Effector memory CD8-positive, alpha-beta T cell (primary cell): ENCODE results near the gene TIAM2.

Experiments used
- ATAC-seq: fragments of 150-1000 bp; cut with Tn5 transposase; replicated peaks from 2 replicates; pipeline ENCODE4 v1.10.0; 2021; ENCODE audit warnings: mild to moderate bottlenecking, moderate library complexity
- DNase-seq, 3 experiments: peaks; one replicate each; pipeline ENCODE4 v3.0.0; 2021
- H3K27ac Mint-ChIP-seq, 2 donors: one replicate each; pipeline ENCODE4 v1.8.0; 2022; ENCODE audit warnings: mild to moderate bottlenecking in 2 of 2, mixed read lengths in 2 of 2, moderate library complexity in 2 of 2
- H3K27me3 Mint-ChIP-seq, 2 donors: one replicate each; pipeline ENCODE4 v1.8.0; 2022; ENCODE audit warnings: mixed read lengths in 2 of 2
- H3K36me3 Mint-ChIP-seq: one replicate; pipeline ENCODE4 v1.8.0; 2022; ENCODE audit warnings: mild to moderate bottlenecking, moderate library complexity, mixed read lengths; ENCODE audit not compliant: insufficient read depth
- H3K4me1 Mint-ChIP-seq, 2 donors: one replicate each; pipeline ENCODE4 v1.8.0; 2022; ENCODE audit warnings: low read depth in 2 of 2, mixed read lengths in 2 of 2
- H3K4me3 Mint-ChIP-seq, 2 donors: one replicate each; pipeline ENCODE4 v1.8.0; 2022; ENCODE audit warnings: mild to moderate bottlenecking in 2 of 2, mixed read lengths in 2 of 2, moderate library complexity in 2 of 2
- H3K9me3 Mint-ChIP-seq, 2 donors: one replicate each; pipeline ENCODE4 v1.8.0; 2022; ENCODE audit warnings: mixed read lengths in 2 of 2

TIAM2 gene

GRCh38 chr6:155129744-155130143, 134.6 kb downstream of the TIAM2 start:
- peak overlapping the region in 1 of 2 donors; percentile 3 for H3K4me3 Mint-ChIP-seq
- no peaks in the 10 kb centered on the region for H3K9me3 Mint-ChIP-seq
- no peaks in the 10 kb centered on the region for H3K4me1 Mint-ChIP-seq
- no peak overlapping the region for H3K27ac Mint-ChIP-seq
- H3K27me3 Mint-ChIP-seq: peaks cover 0 to 15% of the 10 kb centered on the region in 2 donors
- DNase-seq: no peak
- no peak for ATAC-seq
- H3K36me3 Mint-ChIP-seq: no peaks in the 10 kb centered on the region

GRCh38 chr6:155130161-155130853, 135.2 kb downstream of the TIAM2 start:
- no peaks in the 10 kb centered on the region for H3K9me3 Mint-ChIP-seq
- H3K27ac Mint-ChIP-seq: peak overlapping the region in 1 of 2 donors; percentile 53
- peak overlapping the region in 1 of 2 donors; percentile 39 for H3K4me3 Mint-ChIP-seq
- ATAC-seq (no peak), DNase-seq (no peak)
- H3K36me3 Mint-ChIP-seq: no peaks in the 10 kb centered on the region
- peaks cover 0 to 15% of the 10 kb centered on the region in 2 donors for H3K27me3 Mint-ChIP-seq
- no peaks in the 10 kb centered on the region for H3K4me1 Mint-ChIP-seq

GRCh38 chr6:155132617-155133016, 137.5 kb downstream of the TIAM2 start:
- no peaks in the 10 kb centered on the region for H3K9me3 Mint-ChIP-seq
- no peak overlapping the region for H3K4me3 Mint-ChIP-seq
- H3K27me3 Mint-ChIP-seq: peaks cover 0 to 15% of the 10 kb centered on the region in 2 donors
- no peak overlapping the region for H3K27ac Mint-ChIP-seq
- no peak for DNase-seq
- no peaks in the 10 kb centered on the region for H3K4me1 Mint-ChIP-seq
- no peaks in the 10 kb centered on the region for H3K36me3 Mint-ChIP-seq
- no peak for ATAC-seq

GRCh38 chr6:155141002-155141401, 145.9 kb downstream of the TIAM2 start:
- no peak overlapping the region for H3K27ac Mint-ChIP-seq
- ATAC-seq (no peak), DNase-seq (no peak)
- no peaks in the 10 kb centered on the region for H3K36me3 Mint-ChIP-seq
- H3K4me1 Mint-ChIP-seq: peaks cover 16 to 24% of the 10 kb centered on the region in 2 donors
- H3K9me3 Mint-ChIP-seq: no peaks in the 10 kb centered on the region
- H3K4me3 Mint-ChIP-seq: no peak overlapping the region
- H3K27me3 Mint-ChIP-seq: no peaks in the 10 kb centered on the region

GRCh38 chr6:155141512-155141911, 146.4 kb downstream of the TIAM2 start:
- Mint-ChIP-seq H3K36me3 (no peaks in the 10 kb centered on the region), H3K27me3 (no peaks in the 10 kb centered on the region), H3K9me3 (no peaks in the 10 kb centered on the region), H3K27ac (peak overlapping the region in 1 of 2 donors; percentile 90), H3K4me1 (peaks cover 16 to 24% of the 10 kb centered on the region in 2 donors), H3K4me3 (peak overlapping the region in 1 of 2 donors; percentile 83)
- ATAC-seq (no peak), DNase-seq (no peak)

GRCh38 chr6:155142168-155143028, 147.3 kb downstream of the TIAM2 start:
- Mint-ChIP-seq H3K27me3 (no peaks in the 10 kb centered on the region), H3K36me3 (no peaks in the 10 kb centered on the region), H3K27ac (peak overlapping the region; percentile 90 to 97), H3K4me3 (peak overlapping the region; percentile 66 to 83), H3K9me3 (no peaks in the 10 kb centered on the region), H3K4me1 (peaks cover 16 to 24% of the 10 kb centered on the region in 2 donors)
- no peak for ATAC-seq
- DNase-seq: no peak

- ATAC-seq (peak; percentile 56), DNase-seq (no peak)
- Mint-ChIP-seq H3K27ac (peak overlapping the region; percentile 90 to 97), H3K9me3 (no peaks in the 10 kb centered on the region), H3K4me1 (peaks cover 20 to 24% of the 10 kb centered on the region in 2 donors), H3K36me3 (no peaks in the 10 kb centered on the region), H3K27me3 (no peaks in the 10 kb centered on the region), H3K4me3 (peak overlapping the region; percentile 66 to 83)
Measured at GRCh38 chr6:155143029-155143577, 148.0 kb downstream of the TIAM2 start.

GRCh38 chr6:155143578-155144106, 148.5 kb downstream of the TIAM2 start:
- Mint-ChIP-seq H3K27me3 (no peaks in the 10 kb centered on the region), H3K4me1 (peaks cover 20 to 24% of the 10 kb centered on the region in 2 donors), H3K4me3 (peak overlapping the region; percentile 66 to 83), H3K27ac (peak overlapping the region; percentile 90 to 97), H3K9me3 (no peaks in the 10 kb centered on the region), H3K36me3 (no peaks in the 10 kb centered on the region)
- DNase-seq: no peak
- ATAC-seq: peak; percentile 22

- H3K27me3 Mint-ChIP-seq: no peaks in the 10 kb centered on the region
- DNase-seq: no peak
- no peak overlapping the region for H3K27ac Mint-ChIP-seq
- H3K9me3 Mint-ChIP-seq: no peaks in the 10 kb centered on the region
- H3K36me3 Mint-ChIP-seq: no peaks in the 10 kb centered on the region
- H3K4me3 Mint-ChIP-seq: no peak overlapping the region
- no peak for ATAC-seq
- H3K4me1 Mint-ChIP-seq: peaks cover 22 to 23% of the 10 kb centered on the region in 2 donors
Measured at GRCh38 chr6:155146205-155146604, 151.1 kb downstream of the TIAM2 start.

- H3K27ac Mint-ChIP-seq: peak overlapping the region in 1 of 2 donors; percentile 57
- no peak for DNase-seq
Measured at GRCh38 chr6:155147958-155148663, 153.0 kb downstream of the TIAM2 start.

GRCh38 chr6:155150967-155151671, 156.0 kb downstream of the TIAM2 start:
- Mint-ChIP-seq H3K36me3 (no peaks in the 10 kb centered on the region), H3K4me3 (no peak overlapping the region), H3K4me1 (peaks cover 13 to 20% of the 10 kb centered on the region in 2 donors), H3K27me3 (peaks cover 0 to 7% of the 10 kb centered on the region in 2 donors), H3K9me3 (no peaks in the 10 kb centered on the region), H3K27ac (no peak overlapping the region)
- no peak for DNase-seq
- no peak for ATAC-seq

More at GRCh38 chr6:155147958-155148663, 153.0 kb downstream of the TIAM2 start:
- Mint-ChIP-seq H3K4me1 (peaks cover 13% of the 10 kb centered on the region in 2 donors), H3K27me3 (no peaks in the 10 kb centered on the region), H3K4me3 (no peak overlapping the region), H3K36me3 (no peaks in the 10 kb centered on the region), H3K9me3 (no peaks in the 10 kb centered on the region)
- ATAC-seq: peak; percentile 39

GRCh38 chr6:155152211-155153076, 157.3 kb downstream of the TIAM2 start:
- ATAC-seq (no peak), DNase-seq (no peak)
- Mint-ChIP-seq H3K36me3 (peaks cover 4% of the 10 kb centered on the region), H3K27ac (no peak overlapping the region), H3K9me3 (no peaks in the 10 kb centered on the region), H3K27me3 (peaks cover 0 to 20% of the 10 kb centered on the region in 2 donors), H3K4me1 (peaks cover 13 to 29% of the 10 kb centered on the region in 2 donors), H3K4me3 (no peak overlapping the region)
